Measurements from ENCODE around the gene RABEP1. TPM values are rescaled to one million over a fixed set of nuclear protein-coding genes. Genes with fewer than 3 reads are reported as not detected.
"Not testable (repeated sequence)": the region's sequence is repeated elsewhere in the genome, so short reads cannot be mapped to it uniquely, and the experiment has no call there.

The RABEP1 gene
- total RNA-seq (2021; fragmentation: NEBNext Ultra II Directional; extraction: Animal tissue kit (Norgen Biotek cat#: 25700)) = 10 to 100 TPM; 41.1 to 48.5 (median 45.6) TPM
- long read RNA-seq, full-length matches to known transcripts = 9 of 56 reads
- long read RNA-seq, partial matches to known transcripts = 41 of 56 reads
- long read RNA-seq, other reads (novel, unspliced or antisense) = 6 of 56 reads

- no peaks in the 10 kb centered on the region; the same call in none of the 2 replicates for H3K27me3 Mint-ChIP-seq (ENCODE audit: insufficient read depth)
- H3K36me3 Mint-ChIP-seq (ENCODE audit: low read depth) = peaks cover 8% of the 10 kb centered on the region; the same call in 1 of the 2 replicates
- H3K9me3 Mint-ChIP-seq = no peaks in the 10 kb centered on the region
- H3K27ac Mint-ChIP-seq = peak within 1 kb of the TSS; percentile 81
- H3K4me1 Mint-ChIP-seq (ENCODE audit: low read depth) = peaks cover 35% of the 10 kb centered on the region
- DNase-seq = peak; percentile 82
- peak within 1 kb of the TSS; percentile 88 for H3K4me3 Mint-ChIP-seq
- peak; percentile 58 for TF ChIP-seq CTCF (IDR thresholded peaks at IDR 0.05)
These were observed at the start of gene RABEP1 for GRCh38 chr17:5281814-5282641. Gene RABEP1, plus strand, starts transcription at chr17:5282284. Its CDS starts 203 bp downstream, at chr17:5282487.

- H3K4me1 Mint-ChIP-seq (ENCODE audit: low read depth); H3K4me3 Mint-ChIP-seq; H3K36me3 Mint-ChIP-seq (ENCODE audit: low read depth); H3K27ac Mint-ChIP-seq; H3K27me3 Mint-ChIP-seq (ENCODE audit: insufficient read depth); DNase-seq; H3K9me3 Mint-ChIP-seq: not testable (repeated sequence)
These were observed 48.6 kb upstream of the RABEP1 start for GRCh38 chr17:5233492-5233891.

GRCh38 chr17:5234645-5235576 lies 47.2 kb upstream of the RABEP1 start, which contains the start of gene SCIMP:
Gene SCIMP, minus strand, starts transcription at chr17:5234860. Its CDS starts 105 bp downstream, at chr17:5234755.
- Mint-ChIP-seq H3K9me3 (no peaks in the 10 kb centered on the region), H3K4me3 (no peak within 1 kb of the TSS), H3K4me1 (ENCODE audit: low read depth) (peaks cover 9% of the 10 kb centered on the region), H3K27ac (no peak within 1 kb of the TSS), H3K36me3 (ENCODE audit: low read depth) (no peaks in the 10 kb centered on the region), H3K27me3 (ENCODE audit: insufficient read depth) (no peaks in the 10 kb centered on the region; the same call in 1 of the 2 replicates)
- no peak for TF ChIP-seq CTCF (IDR thresholded peaks at IDR 0.05)
- no peak for DNase-seq

- TF ChIP-seq CTCF (IDR thresholded peaks at IDR 0.05) = no peak
- H3K36me3 Mint-ChIP-seq (ENCODE audit: low read depth) = no peaks in the 10 kb centered on the region
- no peaks in the 10 kb centered on the region for H3K9me3 Mint-ChIP-seq
- peaks cover 9% of the 10 kb centered on the region for H3K4me1 Mint-ChIP-seq (ENCODE audit: low read depth)
- no peak overlapping the region for H3K4me3 Mint-ChIP-seq
- H3K27me3 Mint-ChIP-seq (ENCODE audit: insufficient read depth) = peaks cover 3% of the 10 kb centered on the region
- no peak overlapping the region for H3K27ac Mint-ChIP-seq
- DNase-seq = no peak
These were observed 45.0 kb upstream of the RABEP1 start for GRCh38 chr17:5236938-5237540.

- no peaks in the 10 kb centered on the region for H3K36me3 Mint-ChIP-seq (ENCODE audit: low read depth)
- no peak overlapping the region for H3K4me3 Mint-ChIP-seq
- peaks cover 9% of the 10 kb centered on the region for H3K4me1 Mint-ChIP-seq (ENCODE audit: low read depth)
- H3K27ac Mint-ChIP-seq = no peak overlapping the region
- H3K27me3 Mint-ChIP-seq (ENCODE audit: insufficient read depth) = peaks cover 4% of the 10 kb centered on the region
- peak; percentile 90 for TF ChIP-seq CTCF (IDR thresholded peaks at IDR 0.05)
- peak; percentile 63 for DNase-seq
- no peaks in the 10 kb centered on the region for H3K9me3 Mint-ChIP-seq
These were observed 44.5 kb upstream of the RABEP1 start for GRCh38 chr17:5237541-5238016.
